Measurements from ENCODE around the gene ZBTB6.

DNA sequence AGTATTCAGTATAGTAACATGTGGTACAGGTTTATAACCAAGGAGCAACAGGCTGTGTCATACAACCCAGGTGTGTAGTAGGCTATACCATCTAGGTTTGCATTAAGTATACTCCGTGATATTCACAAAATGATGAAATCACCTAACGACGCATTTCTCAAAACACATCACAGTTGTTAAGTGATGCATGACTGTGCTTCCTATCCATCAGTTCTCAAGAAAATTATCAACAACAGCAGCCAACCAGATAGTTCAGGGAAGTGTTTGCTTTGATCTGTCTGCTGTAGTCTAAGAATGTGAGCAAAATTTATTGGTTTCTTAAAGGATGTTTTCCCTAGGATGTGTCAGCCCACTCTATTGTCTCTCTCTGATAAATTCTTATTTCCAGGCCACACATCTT lies 10.8 kb upstream of the ZBTB6 start:
- TF ChIP-seq POLR2A (IDR thresholded peaks at IDR 0.05; ENCODE audit: low read length) (no peak), GATA1 (IDR thresholded peaks at IDR 0.05; ENCODE audit: low read depth, low read length) (no peak)

Data from erythroblast (primary cell).